Natural killer cell treated with Interleukin-12 subunit alpha and Interleukin-12 subunit beta and Interleukin-15 and Interleukin-18, amount 100 ng/mL, for 72 hours (primary cell): Measurements from ENCODE around the gene ISCA2. TPM values are rescaled to one million over a fixed set of nuclear protein-coding genes. Genes with fewer than 3 reads are reported as not detected.
"Not testable (repeated sequence)": the region's sequence is repeated elsewhere in the genome, so short reads cannot be mapped to it uniquely, and the experiment has no call there.

ENCODE experiments used
- ATAC-seq, 2 donors: fragments of 150-1000 bp; cut with Tn5 transposase in 1 of 2; sonication (Bioruptor Pico), chemical (Tn5 transposase) in 1 of 2; 2 replicates each; pipeline ENCODE4 v1.10.0; 2021
- DNase-seq: peaks from one replicate; pipeline ENCODE4 v3.0.0; 2022; ENCODE audit warnings: low spot score
- H3K27ac Mint-ChIP-seq, 2 donors: 1 replicate in 1 of 2; 2 replicates in 1 of 2; pipeline ENCODE4 v1.8.0; 2022; ENCODE audit warnings: mixed read lengths in 2 of 2, mild to moderate bottlenecking in 1 of 2, moderate library complexity in 1 of 2
- H3K27me3 Mint-ChIP-seq, 2 donors: 1 replicate in 1 of 2; 2 replicates in 1 of 2; pipeline ENCODE4 v1.8.0; 2022; ENCODE audit warnings: mixed read lengths in 2 of 2
- H3K36me3 Mint-ChIP-seq: one replicate; pipeline ENCODE4 v1.8.0; 2022; ENCODE audit warnings: mixed read lengths
- H3K4me1 Mint-ChIP-seq, 2 donors: 1 replicate in 1 of 2; 2 replicates in 1 of 2; pipeline ENCODE4 v1.8.0; 2022; ENCODE audit warnings: low read depth in 2 of 2, mixed read lengths in 2 of 2, mild to moderate bottlenecking in 1 of 2
- H3K4me3 Mint-ChIP-seq: one replicate; pipeline ENCODE4 v1.8.0; 2022; ENCODE audit warnings: mixed read lengths
- H3K9me3 Mint-ChIP-seq: 2 replicates; pipeline ENCODE4 v1.8.0; 2022; ENCODE audit warnings: mixed read lengths
- total RNA-seq, 2 donors: library from RNA; stranded (reverse); gene quantifications; one replicate each; pipeline ENCODE4 v1.2.3, GENCODE V29; 2022

ISCA2 gene
- total RNA-seq, 2 donors from 2014 or later: 20.6 to 22.8 TPM

DNA sequence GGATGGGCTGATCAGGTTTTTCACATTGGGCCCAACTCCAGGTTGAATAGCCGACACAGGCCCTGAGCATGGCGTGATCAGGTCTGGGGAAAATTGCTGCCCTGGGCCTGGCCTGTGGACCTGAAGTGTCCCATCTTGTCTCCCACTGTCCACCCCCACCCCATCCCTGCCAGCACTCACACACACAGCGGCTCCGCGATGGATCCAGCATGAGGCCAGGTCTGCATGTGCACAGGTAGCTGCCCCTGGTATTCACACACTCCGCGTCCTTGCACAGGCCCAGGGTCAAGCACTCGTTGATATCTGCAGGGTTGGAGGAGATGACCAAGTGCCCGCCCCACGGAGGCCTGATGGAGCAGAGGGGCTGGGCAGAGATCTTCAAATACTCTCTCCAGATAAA, 38.7 kb downstream of the ISCA2 start:
- no peak for DNase-seq
- Mint-ChIP-seq H3K9me3 (no peaks in the 10 kb centered on the region), H3K4me1 (peaks cover 0 to 3% of the 10 kb centered on the region in 2 donors), H3K27me3 (peaks cover 5 to 7% of the 10 kb centered on the region in 2 donors), H3K36me3 (no peaks in the 10 kb centered on the region), H3K4me3 (no peak overlapping the region), H3K27ac (no peak overlapping the region)
- no peak for ATAC-seq

DNA sequence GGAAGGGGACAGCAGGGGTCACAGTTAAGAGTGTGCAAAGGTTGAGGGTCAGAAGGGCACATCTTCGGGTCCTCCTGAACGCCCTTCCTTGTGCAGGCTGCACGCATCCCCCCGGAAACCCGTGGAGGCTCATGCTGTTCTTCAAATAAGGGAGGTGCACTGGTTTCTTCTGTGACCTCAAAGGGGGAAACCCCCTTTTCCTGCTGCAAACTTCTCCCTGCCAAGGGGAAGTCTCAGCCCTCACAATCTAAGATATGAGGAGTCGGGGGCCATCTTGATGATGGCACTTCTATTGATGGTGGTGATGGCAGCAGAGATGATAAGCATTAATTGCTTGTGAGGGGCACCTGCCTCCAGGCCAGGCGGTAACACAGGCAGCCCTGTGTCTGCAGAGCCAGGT, 40.0 kb downstream of the ISCA2 start:
- no peak overlapping the region for H3K27ac Mint-ChIP-seq
- H3K4me1 Mint-ChIP-seq: peaks cover 0 to 3% of the 10 kb centered on the region in 2 donors
- ATAC-seq: no peak
- H3K4me3 Mint-ChIP-seq: no peak overlapping the region
- H3K27me3 Mint-ChIP-seq: peaks cover 5 to 7% of the 10 kb centered on the region in 2 donors
- no peak for DNase-seq
- H3K9me3 Mint-ChIP-seq: no peaks in the 10 kb centered on the region
- H3K36me3 Mint-ChIP-seq: no peaks in the 10 kb centered on the region

DNA sequence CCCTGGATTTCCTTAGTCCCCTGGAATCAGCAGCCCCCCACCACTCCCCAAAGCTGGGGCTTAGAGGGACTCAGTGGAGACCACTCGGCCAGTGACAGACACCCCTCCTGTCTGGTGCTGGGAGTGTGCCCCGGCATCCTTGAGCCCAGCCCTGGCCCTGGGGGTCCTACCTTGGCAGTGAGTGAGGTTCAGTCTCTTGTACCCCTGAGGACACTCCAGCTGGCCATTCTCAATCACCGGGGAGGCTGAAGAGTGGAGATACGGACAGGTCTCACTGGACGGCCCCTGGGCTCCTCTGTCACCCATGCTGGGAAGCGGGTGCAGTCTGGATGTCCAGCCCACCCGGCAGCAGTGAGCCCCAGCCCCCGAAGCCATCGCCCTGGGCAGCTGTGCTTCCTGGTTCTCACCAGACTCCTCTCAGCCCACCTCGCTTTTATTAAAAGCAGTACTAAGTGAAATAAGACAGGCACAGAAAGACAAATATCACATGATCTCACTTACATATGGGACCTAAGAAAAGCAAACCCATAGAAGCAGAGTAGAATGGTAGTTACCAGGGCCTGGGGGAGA, 42.3 kb downstream of the ISCA2 start:
- H3K4me3 Mint-ChIP-seq: no peak overlapping the region
- H3K4me1 Mint-ChIP-seq: peaks cover 0 to 3% of the 10 kb centered on the region in 2 donors
- H3K27me3 Mint-ChIP-seq: peaks cover 5 to 7% of the 10 kb centered on the region in 2 donors
- H3K36me3 Mint-ChIP-seq: no peaks in the 10 kb centered on the region
- no peaks in the 10 kb centered on the region for H3K9me3 Mint-ChIP-seq
- no peak overlapping the region for H3K27ac Mint-ChIP-seq
- ATAC-seq (no peak), DNase-seq (no peak)

DNA sequence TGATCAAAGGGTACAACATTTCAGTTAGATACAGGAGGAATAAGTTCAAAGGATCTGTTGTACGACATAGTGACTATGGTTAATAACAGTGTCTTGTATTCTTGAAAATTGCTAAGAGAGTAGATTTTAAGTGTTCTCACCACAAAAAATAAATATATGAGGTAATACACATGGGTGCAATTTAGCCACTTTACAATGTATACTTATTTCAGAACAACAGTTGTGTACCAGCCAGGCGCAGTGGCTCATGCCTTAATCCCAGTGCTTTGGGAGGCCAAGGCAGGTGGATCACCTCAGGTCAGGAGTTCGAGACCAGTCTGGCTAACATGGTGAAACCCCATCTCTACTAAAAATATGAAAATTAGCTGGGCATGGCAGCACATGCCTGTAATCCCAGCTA, 42.8 kb downstream of the ISCA2 start:
- H3K4me1 Mint-ChIP-seq, ATAC-seq, DNase-seq, H3K27ac Mint-ChIP-seq, H3K27me3 Mint-ChIP-seq, H3K4me3 Mint-ChIP-seq, H3K36me3 Mint-ChIP-seq, H3K9me3 Mint-ChIP-seq: not testable (repeated sequence)

DNA sequence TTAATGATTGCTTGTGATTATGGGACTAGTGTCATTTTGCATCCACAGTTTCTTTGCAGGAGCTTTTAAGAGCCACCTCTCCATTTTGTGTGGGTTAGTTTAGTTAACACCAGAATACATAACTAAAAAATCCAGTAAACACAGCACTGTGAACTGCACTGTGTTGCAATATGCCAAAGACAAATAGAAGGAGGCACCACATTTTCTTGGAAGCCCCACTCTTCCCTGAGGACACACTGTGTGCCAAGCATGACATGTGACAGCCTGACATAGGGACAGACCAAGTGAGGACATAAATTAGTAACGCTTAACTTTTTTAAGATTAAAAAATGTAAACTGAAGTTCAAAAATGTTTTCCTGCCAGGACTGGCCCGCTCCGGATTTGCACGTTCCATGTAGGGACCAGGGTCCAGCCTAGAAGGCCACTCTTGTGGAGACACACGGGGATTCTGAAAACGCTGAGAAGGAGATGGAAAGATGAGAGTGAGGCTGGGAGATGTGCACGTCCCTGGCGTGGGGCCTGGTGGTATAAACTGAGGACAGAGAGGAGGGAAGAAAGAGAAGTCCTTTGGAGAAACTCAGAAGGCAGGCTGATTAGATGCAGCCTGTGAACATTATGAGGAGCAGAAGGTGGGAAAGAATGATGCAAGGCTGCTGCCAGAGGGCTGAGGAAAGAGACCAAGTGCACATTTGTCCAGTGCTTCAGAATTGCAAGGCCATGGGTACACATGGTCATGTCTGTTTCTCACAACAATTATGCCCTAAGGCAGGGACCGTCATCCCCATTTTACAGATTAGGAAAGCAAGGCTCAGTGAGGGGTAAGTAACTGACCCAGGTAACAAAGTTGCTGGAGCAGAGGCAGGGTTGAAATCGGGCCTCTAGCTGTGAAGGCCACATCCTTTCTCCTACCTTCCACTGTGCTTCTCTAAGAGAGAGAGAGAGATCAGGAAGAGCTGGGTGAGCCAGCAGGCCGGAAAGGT, 45.1 kb downstream of the ISCA2 start:
- no peaks in the 10 kb centered on the region for H3K36me3 Mint-ChIP-seq
- H3K27ac Mint-ChIP-seq: no peak overlapping the region
- H3K4me1 Mint-ChIP-seq: no peaks in the 10 kb centered on the region

DNA sequence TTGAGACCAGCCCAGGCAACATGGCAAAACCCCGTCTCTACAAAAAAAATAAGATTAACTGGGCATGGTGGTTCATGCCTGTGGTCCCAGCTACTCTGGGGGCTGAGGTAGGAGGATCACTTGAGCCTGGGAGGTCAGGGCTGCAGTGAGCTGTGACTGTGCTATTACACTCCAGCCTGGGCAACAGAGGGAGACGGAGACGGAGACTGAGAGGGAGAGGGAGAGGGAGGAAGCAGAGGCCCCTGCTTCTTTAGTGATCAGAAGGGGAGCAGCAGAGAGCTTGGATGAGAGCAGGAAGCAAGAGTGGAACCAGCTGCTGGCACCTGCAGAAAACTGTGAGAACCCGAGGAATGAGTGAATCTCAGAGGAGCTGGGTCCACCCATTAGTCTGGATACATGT, 45.9 kb downstream of the ISCA2 start:
- Mint-ChIP-seq H3K27ac (no peak overlapping the region), H3K4me3 (no peak overlapping the region), H3K36me3 (no peaks in the 10 kb centered on the region), H3K9me3 (no peaks in the 10 kb centered on the region), H3K27me3 (peaks cover 5 to 6% of the 10 kb centered on the region in 2 donors), H3K4me1 (no peaks in the 10 kb centered on the region)
- no peak for DNase-seq
- no peak for ATAC-seq

More for the DNA sequence above, 45.1 kb downstream of the ISCA2 start:
- no peak for ATAC-seq
- Mint-ChIP-seq H3K4me3 (no peak overlapping the region), H3K9me3 (no peaks in the 10 kb centered on the region), H3K27me3 (peaks cover 5 to 6% of the 10 kb centered on the region in 2 donors)
- DNase-seq: no peak

DNA sequence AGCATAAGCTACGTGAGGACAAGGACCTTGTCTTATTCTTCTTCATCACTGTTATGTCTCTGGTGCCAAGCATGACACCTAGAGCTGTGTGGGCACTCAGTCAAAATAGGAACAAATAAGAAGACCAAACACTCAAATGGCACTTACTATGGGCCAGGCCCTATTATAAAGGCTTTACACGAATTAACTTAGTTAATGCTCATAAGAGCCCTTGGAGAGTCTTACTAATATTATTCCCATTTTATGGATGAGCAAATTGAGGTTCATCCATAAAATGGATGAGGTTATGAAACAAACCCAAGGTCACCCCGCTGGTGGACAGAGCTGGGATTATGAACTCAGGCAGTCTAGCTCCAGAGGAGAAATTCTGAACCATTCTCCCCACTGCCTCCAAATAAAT, 47.7 kb downstream of the ISCA2 start:
- Mint-ChIP-seq H3K9me3 (no peaks in the 10 kb centered on the region), H3K27ac (no peak overlapping the region), H3K4me3 (no peak overlapping the region), H3K4me1 (no peaks in the 10 kb centered on the region), H3K36me3 (no peaks in the 10 kb centered on the region), H3K27me3 (peaks cover under 1 to 3% of the 10 kb centered on the region in 2 donors)
- no peak for ATAC-seq
- DNase-seq: no peak

DNA sequence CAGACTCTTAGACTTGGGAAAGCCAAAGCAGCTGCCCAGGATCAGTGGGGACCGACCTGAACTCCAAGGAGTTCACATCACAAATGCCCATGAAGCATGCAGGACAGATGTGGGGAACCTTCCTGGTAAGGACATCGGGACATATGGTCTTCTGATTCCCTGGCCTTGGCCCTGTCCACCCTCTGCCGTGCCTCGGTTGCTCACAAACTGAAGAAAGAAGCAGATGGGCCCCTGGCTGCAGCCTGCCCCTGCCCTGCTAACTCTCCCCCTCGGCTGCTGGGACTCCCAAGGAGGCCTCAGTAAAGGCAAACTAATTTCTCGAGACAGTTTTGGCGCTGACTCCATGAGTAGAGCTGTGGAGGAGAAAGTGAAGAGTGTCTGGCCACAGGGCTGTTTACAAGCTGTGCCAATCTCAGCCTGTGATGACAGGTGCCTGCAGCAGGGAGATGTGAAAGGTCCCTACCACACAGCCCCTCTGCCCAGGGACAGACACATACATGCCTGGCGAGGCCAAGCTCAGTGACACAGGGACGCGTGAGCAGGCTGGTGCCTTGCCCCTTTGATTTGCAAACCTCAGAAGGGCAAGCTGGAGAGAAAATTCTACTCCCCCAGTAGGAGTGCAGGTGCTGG, 48.6 kb downstream of the ISCA2 start:
- no peaks in the 10 kb centered on the region for H3K4me1 Mint-ChIP-seq
- H3K36me3 Mint-ChIP-seq: no peaks in the 10 kb centered on the region
- H3K4me3 Mint-ChIP-seq: no peak overlapping the region
- H3K27me3 Mint-ChIP-seq: peaks cover 0 to 3% of the 10 kb centered on the region in 2 donors
- H3K9me3 Mint-ChIP-seq: no peaks in the 10 kb centered on the region
- no peak overlapping the region for H3K27ac Mint-ChIP-seq
- DNase-seq (peak; percentile 52), ATAC-seq (no peak)

DNA sequence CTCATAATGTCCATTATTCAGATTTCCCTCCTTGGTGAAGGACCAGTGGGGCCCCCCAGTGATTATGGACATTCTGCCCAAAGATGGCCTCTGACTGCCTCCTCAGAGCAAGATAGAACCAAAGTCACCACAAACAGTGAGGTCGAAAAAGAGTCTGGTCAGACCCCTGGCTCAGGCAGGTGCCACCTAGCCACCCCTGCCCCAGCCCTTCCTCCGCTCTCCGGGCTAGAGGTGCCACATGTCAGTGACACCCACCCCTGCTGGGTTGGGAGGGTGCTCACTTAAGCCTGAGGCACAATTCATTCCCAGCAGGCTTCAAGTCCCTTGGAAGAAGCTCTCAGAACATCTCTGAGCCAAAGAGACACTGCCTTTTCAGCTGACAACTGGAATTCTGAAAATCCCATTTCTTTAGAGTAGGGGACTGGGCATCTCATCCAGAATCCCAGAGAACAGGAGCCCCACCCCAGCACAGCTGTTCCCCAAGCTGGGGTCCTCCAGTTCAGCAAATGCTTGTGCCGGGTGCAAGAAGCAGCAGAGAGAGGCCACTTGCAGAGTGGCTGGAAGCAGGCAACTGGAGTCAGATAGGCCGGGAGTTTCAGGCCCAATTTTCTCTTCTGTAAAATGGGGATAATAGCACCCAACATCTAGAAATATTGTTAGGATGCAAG, 50.3 kb downstream of the ISCA2 start:
- no peaks in the 10 kb centered on the region for H3K36me3 Mint-ChIP-seq
- DNase-seq (peak; percentile 50), ATAC-seq (no peak)
- H3K4me1 Mint-ChIP-seq: no peaks in the 10 kb centered on the region
- H3K4me3 Mint-ChIP-seq: no peak overlapping the region
- H3K9me3 Mint-ChIP-seq: no peaks in the 10 kb centered on the region
- H3K27me3 Mint-ChIP-seq: peaks cover 0 to 5% of the 10 kb centered on the region in 2 donors
- H3K27ac Mint-ChIP-seq: no peak overlapping the region

DNA sequence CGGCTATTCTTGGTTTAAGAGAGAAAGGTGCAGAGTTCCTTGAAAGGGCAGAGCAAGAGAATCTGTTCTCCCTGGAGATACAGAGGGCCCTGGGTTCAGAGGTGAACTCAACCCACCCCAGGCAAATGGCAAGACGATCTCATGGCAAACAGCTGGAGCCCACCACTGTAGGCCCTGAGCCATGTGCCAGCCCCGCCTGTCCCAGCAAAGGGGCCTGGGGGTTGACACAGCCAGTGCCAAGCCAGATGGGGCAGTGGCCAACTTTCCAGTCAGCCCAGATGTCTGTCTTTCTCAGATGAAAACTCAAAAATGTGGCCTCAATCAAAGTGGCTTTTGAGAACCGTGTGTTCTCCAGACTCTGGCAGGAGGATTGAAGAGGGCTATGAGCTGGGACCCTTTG, 51.8 kb downstream of the ISCA2 start:
- ATAC-seq (no peak), DNase-seq (no peak)
- Mint-ChIP-seq H3K4me3 (no peak overlapping the region), H3K27me3 (peaks cover 0 to 5% of the 10 kb centered on the region in 2 donors), H3K4me1 (no peaks in the 10 kb centered on the region), H3K27ac (no peak overlapping the region), H3K36me3 (no peaks in the 10 kb centered on the region), H3K9me3 (no peaks in the 10 kb centered on the region)

DNA sequence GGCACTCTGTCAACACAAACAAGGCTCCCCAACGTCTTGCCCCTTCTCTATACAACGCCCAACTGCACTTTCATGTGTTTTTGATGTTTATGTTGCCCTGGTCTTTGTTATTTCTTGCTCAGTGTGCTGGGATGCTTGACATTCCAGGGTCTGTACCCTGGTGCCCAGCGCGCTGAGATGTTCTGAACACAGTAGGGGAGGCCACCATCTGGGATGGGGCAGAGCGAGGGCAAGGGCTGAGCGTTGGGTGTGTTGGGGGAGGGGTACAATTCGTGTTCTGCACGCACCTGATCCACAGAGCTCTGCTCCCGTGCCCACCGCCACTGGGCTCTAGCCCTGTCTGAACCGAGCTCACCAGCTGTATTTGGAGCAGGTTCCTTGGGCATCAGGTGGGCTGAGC, 52.9 kb downstream of the ISCA2 start:
- H3K36me3 Mint-ChIP-seq: no peaks in the 10 kb centered on the region
- no peak overlapping the region for H3K4me3 Mint-ChIP-seq
- H3K27me3 Mint-ChIP-seq: peaks cover 0 to 6% of the 10 kb centered on the region in 2 donors
- H3K27ac Mint-ChIP-seq: no peak overlapping the region
- ATAC-seq (no peak), DNase-seq (peak; percentile 32)
- H3K9me3 Mint-ChIP-seq: no peaks in the 10 kb centered on the region
- no peaks in the 10 kb centered on the region for H3K4me1 Mint-ChIP-seq
